MM.1S (cell line): Measurements from ENCODE around the gene AKR1A1.

Source experiments
- CTCF ChIP-seq: fragments of 300-600 bp; sonication (generic); IDR thresholded peaks from 2 replicates; pipeline ENCODE4 v1.5.1; 2016; ENCODE audit warnings: antibody characterized with exemption, low read length, mixed read lengths
- EZH2 ChIP-seq: fragments of 300-600 bp; sonication (generic); optimal IDR thresholded peaks from 2 replicates; pipeline ENCODE3; 2017; ENCODE audit warnings: low read depth, mild to moderate bottlenecking, antibody characterized with exemption, low read length, mixed read lengths
- EZH2phosphoT487 ChIP-seq: fragments of 300-600 bp; sonication (generic); IDR thresholded peaks from 2 replicates; pipeline ENCODE4 v1.6.1; 2018; ENCODE audit warnings: antibody characterized with exemption, low read length

- TF ChIP-seq CTCF (no peak), EZH2 (no peak), EZH2phosphoT487 (no peak)
These were observed 35.0 kb downstream of the AKR1A1 start for GRCh38 chr1:45585496-45586075.
